B cell (primary cell): ENCODE data around the gene KAT14. TPM values are rescaled to one million over a fixed set of nuclear protein-coding genes. Genes with fewer than 3 reads are reported as not detected.

ENCODE experiments used
- ATAC-seq: fragments of 200-7000 bp; cut with Tn5 transposase; one replicate; pipeline ENCODE4 v1.10.0; 2021; ENCODE audit warnings: low read depth, mild to moderate bottlenecking, moderate number of reproducible peaks, moderate library complexity
- CTCF ChIA-PET: fragments of 350-600 bp; sonication (Branson Sonifier 250); formaldehyde crosslinking; loops from one replicate; lab custom pipeline; 2021; ENCODE audit warnings: antibody characterized with exemption, inconsistent platforms; lab: Charles Lee
- POLR2A ChIA-PET: fragments of 350-600 bp; sonication (Branson Sonifier 250); formaldehyde crosslinking; loops from one replicate; lab custom pipeline; 2021; ENCODE audit warnings: antibody characterized with exemption; lab: Charles Lee
- DNase-seq: peaks from one replicate; pipeline ENCODE4 v3.0.0; 2013
- H2AFZ ChIP-seq: 2 replicates; pipeline ENCODE4 v1.6.1; 2012; ENCODE audit warnings: mild to moderate bottlenecking, low read depth, low read length; ENCODE audit not compliant: insufficient read depth, poor library complexity, severe bottlenecking
- H3K27ac ChIP-seq, 2 donors: 1 replicate in 1 of 2; 2 replicates in 1 of 2; pipeline ENCODE4 v1.5.1; 2012 to 2013; ENCODE audit warnings: low read length in 2 of 2, mild to moderate bottlenecking in 2 of 2, moderate library complexity in 1 of 2
- H3K27me3 ChIP-seq, 4 experiments: fragments of 200-600 bp in 1 of 4; sonication (generic) in 1 of 4; replicated peaks in 1 of 4; 1 replicate in 2 of 4; 2 replicates in 2 of 4; pipeline versions ENCODE4 v1.6.1 to v1.7.0; 2013 to 2016; ENCODE audit warnings: low read length in 3 of 4, mild to moderate bottlenecking in 2 of 4, mixed read lengths in 1 of 4, moderate library complexity in 1 of 4; ENCODE audit not compliant: insufficient read depth in 4 of 4, control insufficient read depth in 3 of 4; ENCODE audit errors: control extremely low read depth in 1 of 4
- H3K36me3 ChIP-seq, 2 experiments: replicated peaks in 1 of 2; 1 replicate in 1 of 2; 2 replicates in 1 of 2; pipeline versions ENCODE4 v1.6.1 to v1.7.1; 2013; ENCODE audit warnings: low read length in 1 of 2; ENCODE audit not compliant: insufficient read depth in 2 of 2, control insufficient read depth in 1 of 2; ENCODE audit errors: control extremely low read depth in 1 of 2, extremely low read depth in 1 of 2
- H3K4me1 ChIP-seq, 2 donors: fragments of 200-600 bp in 1 of 2; sonication (generic) in 1 of 2; 1 replicate in 1 of 2; 2 replicates in 1 of 2; pipeline versions ENCODE4 v1.5.1 to v1.6.1; 2013 to 2017; ENCODE audit warnings: low read length in 2 of 2; ENCODE audit not compliant: control insufficient read depth in 2 of 2, insufficient read depth in 2 of 2
- H3K4me2 ChIP-seq: replicated peaks from 2 replicates; pipeline ENCODE3; 2012; ENCODE audit warnings: mild to moderate bottlenecking, low read depth, low read length; ENCODE audit not compliant: poor library complexity, severe bottlenecking
- H3K4me3 ChIP-seq, 5 experiments: fragments of 200-600 bp in 1 of 5; sonication (generic) in 1 of 5; 1 replicate in 3 of 5; 2 replicates in 2 of 5; pipeline versions ENCODE4 v1.5.1 to v1.7.0; 2011 to 2016; ENCODE audit warnings: low read length in 4 of 5, mild to moderate bottlenecking in 4 of 5, low read depth in 2 of 5, control low read depth in 1 of 5, moderate library complexity in 1 of 5; ENCODE audit not compliant: insufficient read depth in 1 of 5; ENCODE audit errors: control extremely low read depth in 1 of 5, extremely low read depth in 1 of 5
- H3K79me2 ChIP-seq: fragments of 200-600 bp; sonication (generic); one replicate; pipeline ENCODE4 v1.6.0; 2016; ENCODE audit warnings: low read length; ENCODE audit not compliant: control insufficient read depth, insufficient read depth
- H3K9ac ChIP-seq: fragments of 200-600 bp; sonication (generic); 2 replicates; pipeline ENCODE4 v1.6.1; 2017; ENCODE audit warnings: mild to moderate bottlenecking, low read length, moderate library complexity
- H3K9me3 ChIP-seq, 3 donors: one replicate each; pipeline versions ENCODE4 v1.6.1 to v1.7.1; 2013; ENCODE audit warnings: low read length in 2 of 3; ENCODE audit not compliant: control insufficient read depth in 2 of 3, insufficient read depth in 1 of 3; ENCODE audit errors: control extremely low read depth in 1 of 3
- H4K20me1 ChIP-seq: 2 replicates; pipeline ENCODE4 v1.6.0; 2012; ENCODE audit warnings: mild to moderate bottlenecking, low read length; ENCODE audit not compliant: insufficient read depth, control insufficient read depth, poor library complexity, severe bottlenecking
- H3K27ac Mint-ChIP-seq: one replicate; pipeline ENCODE4 v1.8.0; 2021; ENCODE audit warnings: mixed read lengths
- H3K27me3 Mint-ChIP-seq: one replicate; pipeline ENCODE4 v1.8.0; 2021; ENCODE audit warnings: mixed read lengths
- H3K4me1 Mint-ChIP-seq: one replicate; pipeline ENCODE4 v1.8.0; 2021; ENCODE audit warnings: mixed read lengths
- H3K4me3 Mint-ChIP-seq: one replicate; pipeline ENCODE4 v1.8.0; 2021; ENCODE audit warnings: mixed read lengths
- H3K9me3 Mint-ChIP-seq: one replicate; pipeline ENCODE4 v1.8.0; 2022; ENCODE audit warnings: mixed read lengths; ENCODE audit not compliant: insufficient read depth
- EZH2 ChIP-seq: IDR thresholded peaks from 2 replicates; pipeline ENCODE4 v1.6.1; 2012; ENCODE audit warnings: borderline replicate concordance, low read depth, mild to moderate bottlenecking, moderate library complexity, low read length; ENCODE audit not compliant: insufficient read depth, poor library complexity, severe bottlenecking
- whole genome bisulfite sequencing: methylation state at CpG from one replicate; pipeline ENCODE4 v1.1.5; 2013; ENCODE audit warnings: missing lambda C conversion rate; ENCODE audit not compliant: insufficient coverage; 5-methylcytosine and 5-hydroxymethylcytosine counted together
- intact Hi-C: fragments of 100-400 bp; cut with micrococcal nuclease; formaldehyde crosslinking; loops from one replicate; pipeline ENCODE4 v1.10.0; 2022
- polyA plus RNA-seq: library from polyadenylated mRNA; depleted of rRNA; stranded (reverse); fragments of >200 nt; gene quantifications from 2 replicates; pipeline ENCODE4 v1.2.3, GENCODE V29; 2012
- total RNA-seq, 2 donors: library from RNA; stranded (reverse); fragments of 120-200 nt in 1 of 2; gene quantifications; 1 replicate in 1 of 2; 2 replicates in 1 of 2; pipeline versions ENCODE4 v1.2.3 to v1.2.4, GENCODE V29; 2013 to 2022
- TF ChIP-seq, protein P1 (sequence below): fragments of 200-600 bp; IDR thresholded peaks from one replicate; pipeline ENCODE4 v1.8.0; 2022; ENCODE audit warnings: antibody characterized with exemption, mild to moderate bottlenecking

The KAT14 gene
- total and polyA plus RNA-seq, 2 donors (not counting 1 experiment from before 2014, with no cell fraction given) = 7.9 to 15.5 TPM

DNA sequence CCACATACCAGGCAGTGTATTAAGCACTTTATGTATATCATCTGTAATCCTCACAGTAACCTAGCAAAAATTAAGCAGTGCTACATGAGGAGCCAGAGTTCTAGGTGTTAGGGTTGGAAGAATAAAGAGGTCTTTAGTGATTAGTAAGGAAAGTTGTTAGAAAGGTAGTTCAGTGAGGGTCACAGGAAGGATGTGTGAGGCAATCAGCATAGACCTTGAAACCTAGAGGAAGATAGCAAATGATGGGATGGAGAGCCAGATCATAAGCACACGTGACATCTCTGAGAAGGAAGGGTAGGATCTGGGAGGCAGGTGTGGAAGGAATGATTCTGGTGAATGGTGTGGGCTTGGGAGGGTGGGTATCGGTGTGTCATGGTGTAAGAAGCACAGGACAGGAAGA is 2.2 kb downstream of the KAT14 start:
- Histone ChIP-seq H4K20me1 (peaks cover 14% of the 10 kb centered on the region), H2AFZ (no peak overlapping the region), H3K4me2 (peak overlapping the region; percentile 3), H3K9ac (no peak overlapping the region), H3K79me2 (peaks cover 26% of the 10 kb centered on the region), H3K36me3 (peaks cover 2 to 4% of the 10 kb centered on the region in 2 experiments), H3K27ac (no peak overlapping the region), H3K4me3 (no peak overlapping the region), H3K27me3 (no peaks in the 10 kb centered on the region), H3K4me1 (peaks cover 15 to 25% of the 10 kb centered on the region in 2 donors), H3K9me3 (no peaks in the 10 kb centered on the region)
- no peak overlapping the region for H3K27ac Mint-ChIP-seq
- DNase-seq = no peak
- intact Hi-C loops = loop anchor here (5.0 kb wide), 3 partner anchors 367 to 652 kb away; partner anchors contain the start of genes DTD1 and SEC23B
- ChIA-PET POLR2A (no interaction called here), CTCF (interaction anchor here (0.6 kb wide), 1 partner anchor 1522 kb away, joined by 3 read pairs; no protein-coding TSS in a partner anchor)
- H3K4me1 Mint-ChIP-seq = peaks cover 30% of the 10 kb centered on the region
- no peak for ATAC-seq
- no peaks in the 10 kb centered on the region for H3K27me3 Mint-ChIP-seq
- 91% methylated on average over 1 of the region's 2 CpGs for WGBS
- no peaks in the 10 kb centered on the region for H3K9me3 Mint-ChIP-seq
- peak overlapping the region; percentile 3 for H3K4me3 Mint-ChIP-seq
- TF ChIP-seq EZH2 = no peak
- TF ChIP-seq, protein P1, sequence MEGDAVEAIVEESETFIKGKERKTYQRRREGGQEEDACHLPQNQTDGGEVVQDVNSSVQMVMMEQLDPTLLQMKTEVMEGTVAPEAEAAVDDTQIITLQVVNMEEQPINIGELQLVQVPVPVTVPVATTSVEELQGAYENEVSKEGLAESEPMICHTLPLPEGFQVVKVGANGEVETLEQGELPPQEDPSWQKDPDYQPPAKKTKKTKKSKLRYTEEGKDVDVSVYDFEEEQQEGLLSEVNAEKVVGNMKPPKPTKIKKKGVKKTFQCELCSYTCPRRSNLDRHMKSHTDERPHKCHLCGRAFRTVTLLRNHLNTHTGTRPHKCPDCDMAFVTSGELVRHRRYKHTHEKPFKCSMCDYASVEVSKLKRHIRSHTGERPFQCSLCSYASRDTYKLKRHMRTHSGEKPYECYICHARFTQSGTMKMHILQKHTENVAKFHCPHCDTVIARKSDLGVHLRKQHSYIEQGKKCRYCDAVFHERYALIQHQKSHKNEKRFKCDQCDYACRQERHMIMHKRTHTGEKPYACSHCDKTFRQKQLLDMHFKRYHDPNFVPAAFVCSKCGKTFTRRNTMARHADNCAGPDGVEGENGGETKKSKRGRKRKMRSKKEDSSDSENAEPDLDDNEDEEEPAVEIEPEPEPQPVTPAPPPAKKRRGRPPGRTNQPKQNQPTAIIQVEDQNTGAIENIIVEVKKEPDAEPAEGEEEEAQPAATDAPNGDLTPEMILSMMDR = no peak

DNA sequence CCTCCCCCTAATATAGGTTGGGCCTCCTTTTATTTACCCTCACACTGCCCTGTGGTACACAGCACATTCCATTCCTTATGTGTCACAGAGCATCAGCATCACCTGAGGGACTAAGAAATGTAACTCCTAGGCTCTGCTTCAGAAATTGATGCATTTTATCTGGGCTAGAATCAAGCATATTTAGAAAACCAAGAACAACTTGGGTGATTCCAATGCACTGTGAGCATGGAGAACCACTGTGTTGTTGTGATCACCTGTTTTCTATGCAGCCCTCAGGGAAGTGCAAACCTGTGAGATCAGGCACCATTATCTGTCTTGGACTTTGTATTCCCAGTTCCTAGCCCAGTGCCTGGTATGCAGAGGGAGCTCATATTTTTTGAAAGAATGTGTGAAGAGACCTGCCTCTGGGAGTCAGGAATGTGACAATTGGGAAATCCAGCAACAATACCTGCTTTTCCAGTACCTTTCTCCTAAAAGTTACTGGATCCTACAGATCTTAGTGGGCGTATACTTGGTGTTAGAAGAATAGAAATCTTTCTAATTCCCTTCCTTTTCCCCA is 7.0 kb downstream of the KAT14 start:
- Mint-ChIP-seq H3K27me3 (no peaks in the 10 kb centered on the region), H3K9me3 (no peaks in the 10 kb centered on the region), H3K4me3 (no peak overlapping the region), H3K27ac (no peak overlapping the region), H3K4me1 (peaks cover 10% of the 10 kb centered on the region)
- POLR2A ChIA-PET = no interaction called here
- Histone ChIP-seq H2AFZ (no peak overlapping the region), H3K4me1 (peaks cover 2 to 6% of the 10 kb centered on the region in 2 donors), H3K36me3 (peaks cover 3 to 17% of the 10 kb centered on the region in 2 experiments), H3K27ac (no peak overlapping the region), H3K27me3 (no peaks in the 10 kb centered on the region), H3K4me3 (no peak overlapping the region), H3K9ac (no peak overlapping the region), H3K79me2 (peaks cover 13% of the 10 kb centered on the region), H4K20me1 (peaks cover 6% of the 10 kb centered on the region), H3K9me3 (no peaks in the 10 kb centered on the region), H3K4me2 (no peak overlapping the region)
- TF ChIP-seq, protein P1 = no peak
- TF ChIP-seq EZH2 = no peak
- CTCF ChIA-PET = no interaction called here
- no peak for ATAC-seq
- intact Hi-C loops = no loop called here
- no peak for DNase-seq
- WGBS = no CpG with 5 or more reads among the region's 1 CpG
